Measurements from ENCODE around the gene PPIL1.

PPIL1 gene

DNA sequence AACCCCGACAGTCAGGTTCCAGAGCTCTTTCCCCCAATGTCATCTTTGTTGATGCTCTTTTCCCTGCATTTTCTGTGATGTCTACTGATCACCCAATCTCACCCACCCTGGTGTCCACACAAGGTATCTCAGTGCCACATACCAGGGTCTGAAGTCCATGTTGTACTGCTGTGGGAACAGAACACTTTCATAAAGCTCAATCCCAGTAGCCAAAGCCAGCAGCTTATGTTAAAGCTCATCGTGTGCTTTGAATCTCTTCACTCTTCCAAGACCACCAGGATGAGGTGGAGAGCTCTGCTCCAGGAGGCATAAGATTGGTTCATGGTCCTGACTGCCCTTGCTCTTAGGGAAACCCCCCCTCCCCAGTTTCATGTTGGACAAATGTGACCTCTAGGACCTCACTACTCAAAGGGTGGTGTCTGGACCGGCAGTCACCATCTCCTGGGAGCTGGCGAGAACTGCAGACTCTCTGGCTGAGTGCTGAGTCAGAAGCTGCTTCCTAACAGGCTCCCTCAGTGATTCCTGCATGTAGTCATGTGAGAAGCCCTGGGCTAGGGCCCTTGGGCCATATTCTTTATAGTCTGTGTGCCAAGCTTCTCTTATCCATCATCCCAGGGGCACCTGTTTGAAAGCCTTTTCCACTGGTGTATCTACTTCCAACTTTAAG lies 22.0 kb downstream of the PPIL1 start:
- no peak for DNase-seq

GRCh38 chr6:36851626-36852025 lies 23.0 kb downstream of the PPIL1 start:
- DNase-seq: no peak

DNA sequence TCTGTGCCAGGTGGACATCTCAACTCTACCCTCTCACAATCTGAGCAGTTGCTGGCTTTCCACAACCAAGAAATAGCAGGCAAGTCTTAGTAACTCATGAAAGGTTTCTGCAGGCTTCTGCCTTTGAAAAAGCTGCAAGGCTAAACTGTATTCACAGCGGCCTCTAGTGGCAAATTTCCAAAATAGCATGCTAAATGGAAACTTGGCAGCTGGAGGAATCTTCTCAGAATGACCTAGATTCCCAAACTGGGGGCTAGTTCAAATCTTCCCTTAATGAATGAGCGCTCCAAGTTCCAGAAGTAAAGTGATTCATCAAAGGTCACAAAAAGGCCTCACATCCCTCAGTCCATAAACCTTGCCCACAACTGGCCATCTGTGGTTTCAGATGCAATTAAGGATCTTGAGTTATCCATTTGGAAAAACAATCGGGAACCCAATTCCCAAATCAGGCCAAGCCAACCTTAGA lies 23.4 kb downstream of the PPIL1 start:
- DNase-seq: peak; percentile 36

DNA sequence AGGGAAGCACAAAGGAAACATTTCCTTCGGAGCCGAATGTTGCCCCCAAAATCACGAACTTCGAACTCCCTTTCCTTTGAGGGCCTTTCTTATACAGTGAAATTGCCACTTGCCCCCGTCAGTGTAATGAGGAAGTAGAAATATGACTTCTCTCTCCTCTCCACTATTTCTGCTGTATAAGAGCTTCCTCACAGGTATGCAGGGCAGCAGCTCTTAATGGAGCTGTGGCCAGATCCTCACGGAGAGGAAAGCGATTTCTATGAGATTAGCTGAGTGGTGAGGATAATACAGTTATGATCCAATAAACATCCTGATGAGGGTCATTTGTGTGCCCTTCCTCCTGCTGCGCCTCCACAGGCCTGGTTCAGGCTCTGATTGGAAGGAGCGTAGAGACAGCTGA lies 24.6 kb downstream of the PPIL1 start:
- no peak for DNase-seq

DNA sequence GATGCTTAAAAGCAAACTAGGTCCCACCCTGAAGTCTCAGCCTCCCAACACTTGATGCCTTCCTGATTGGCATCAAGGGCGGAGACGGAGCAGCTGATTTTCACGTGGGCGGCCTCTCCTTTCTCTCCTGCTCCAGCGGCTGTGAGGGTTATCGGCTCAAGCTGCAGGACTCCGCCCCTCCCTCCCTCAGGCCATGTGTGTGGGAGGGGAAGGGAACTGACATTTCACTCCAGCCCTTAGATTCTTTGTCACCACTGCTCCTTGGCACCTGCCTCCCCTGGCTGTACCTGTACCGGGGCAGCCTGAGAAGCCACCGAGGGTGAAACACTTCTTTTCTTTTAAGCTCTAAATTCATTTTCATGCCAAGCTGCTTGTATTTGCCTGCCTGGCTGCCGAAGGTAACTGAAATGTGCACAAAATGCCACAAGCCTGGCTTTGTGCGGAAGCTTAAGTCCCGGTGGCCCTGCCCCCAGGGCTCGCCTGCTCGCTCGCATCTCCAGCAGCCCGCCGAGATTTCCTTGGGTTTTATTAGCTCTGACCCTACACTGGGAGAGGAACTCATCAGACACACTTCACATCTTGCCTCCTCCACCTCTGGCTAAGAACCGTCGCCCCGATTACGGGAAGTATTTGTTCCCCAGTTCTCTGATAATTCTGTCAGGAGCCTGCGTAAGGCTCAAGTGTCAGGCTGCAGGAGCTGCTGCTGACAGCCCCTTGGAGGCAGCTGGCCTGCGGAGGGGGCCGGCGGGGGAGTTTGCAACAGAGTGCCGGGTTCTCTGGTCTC lies 25.8 kb downstream of the PPIL1 start:
- DNase-seq: no peak

GRCh38 chr6:36847991-36848390 lies 26.6 kb downstream of the PPIL1 start:
- no peak for DNase-seq

- DNase-seq: no peak
Measured at GRCh38 chr6:36847152-36847551, 27.5 kb downstream of the PPIL1 start.

DNA sequence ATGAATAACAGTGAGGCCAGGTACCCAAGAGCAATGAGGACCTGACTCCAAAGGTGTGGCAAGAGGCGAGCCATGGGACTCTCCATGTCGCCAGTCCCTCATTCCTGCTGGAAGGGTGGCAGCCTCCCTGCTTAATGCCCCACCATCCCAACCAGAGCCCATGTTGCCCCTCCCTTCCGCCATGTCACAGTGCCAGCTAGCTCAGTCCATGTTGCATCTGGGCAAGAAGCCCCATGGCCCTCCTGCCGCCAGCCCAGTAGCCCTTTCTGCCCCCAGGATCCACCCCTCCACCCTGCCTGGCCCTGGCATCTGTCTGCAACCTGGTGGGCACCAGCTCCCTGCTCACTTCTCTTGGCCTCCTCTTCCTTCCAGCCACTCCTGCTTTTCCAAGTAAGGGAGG lies 29.4 kb downstream of the PPIL1 start:
- no peak for DNase-seq

DNA sequence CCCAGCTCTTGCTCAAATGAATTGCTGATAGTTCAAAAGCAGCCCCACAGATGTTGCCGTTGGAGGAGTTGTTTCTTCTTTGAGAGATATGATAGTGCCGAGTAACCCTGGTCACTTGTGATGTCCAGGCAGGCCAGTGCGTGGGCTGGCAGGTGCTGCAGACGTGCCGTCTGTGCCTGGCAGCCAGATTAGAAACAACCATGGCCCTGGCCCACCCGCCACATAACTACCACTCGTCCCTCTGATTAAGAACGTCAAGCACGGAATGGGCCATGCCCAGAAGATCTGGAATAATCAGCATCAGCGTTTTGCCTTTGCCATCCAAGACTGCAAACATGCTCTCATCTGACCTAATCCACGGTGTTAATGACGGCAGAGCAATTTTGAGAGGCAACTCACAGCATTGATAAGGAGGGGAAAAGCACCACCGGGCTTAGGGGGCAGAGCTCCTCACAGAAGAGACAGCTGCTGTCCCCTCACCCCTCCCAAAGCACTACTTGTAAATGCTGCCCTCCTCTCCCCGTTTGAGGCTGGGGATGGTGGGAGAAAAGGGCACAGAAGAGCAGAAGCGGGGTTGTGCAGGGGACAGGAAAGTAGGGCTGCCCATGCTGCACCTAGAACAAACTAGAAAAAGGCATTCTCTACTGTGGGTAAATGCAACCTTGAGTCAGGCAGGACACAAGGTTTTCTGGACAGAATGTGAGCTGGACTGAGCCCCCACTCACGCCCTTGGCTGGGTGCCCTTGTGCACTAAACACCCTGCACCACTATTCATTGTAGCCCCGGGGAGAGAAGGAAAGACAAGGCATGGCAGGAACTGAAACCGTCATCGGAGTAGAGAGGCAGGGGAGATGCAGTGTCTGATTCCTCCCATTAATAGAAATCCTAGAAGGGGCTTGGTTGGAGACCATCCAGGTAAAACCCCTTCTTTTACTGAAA lies 30.1 kb downstream of the PPIL1 start:
- no peak for DNase-seq

DNA sequence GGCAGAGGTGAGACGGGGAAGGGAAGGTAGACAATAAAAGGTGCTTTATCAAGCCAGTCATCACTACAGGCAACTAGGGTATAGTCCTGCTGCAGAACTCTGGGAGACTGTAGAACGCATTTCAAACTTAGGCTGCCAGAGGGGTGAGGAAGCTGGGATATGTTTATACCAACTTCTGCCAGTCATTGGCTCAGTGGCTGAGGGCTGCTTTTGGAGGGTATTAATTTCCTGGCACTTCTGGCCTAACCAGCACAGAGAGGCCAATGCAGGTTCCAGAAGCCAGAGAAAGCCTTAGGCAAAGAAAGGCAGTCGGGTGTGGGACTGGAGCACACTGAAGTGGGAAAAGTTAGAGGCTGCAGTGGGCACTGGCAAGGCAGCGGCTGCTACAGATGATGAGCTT lies 31.4 kb downstream of the PPIL1 start:
- no peak for DNase-seq

DNA sequence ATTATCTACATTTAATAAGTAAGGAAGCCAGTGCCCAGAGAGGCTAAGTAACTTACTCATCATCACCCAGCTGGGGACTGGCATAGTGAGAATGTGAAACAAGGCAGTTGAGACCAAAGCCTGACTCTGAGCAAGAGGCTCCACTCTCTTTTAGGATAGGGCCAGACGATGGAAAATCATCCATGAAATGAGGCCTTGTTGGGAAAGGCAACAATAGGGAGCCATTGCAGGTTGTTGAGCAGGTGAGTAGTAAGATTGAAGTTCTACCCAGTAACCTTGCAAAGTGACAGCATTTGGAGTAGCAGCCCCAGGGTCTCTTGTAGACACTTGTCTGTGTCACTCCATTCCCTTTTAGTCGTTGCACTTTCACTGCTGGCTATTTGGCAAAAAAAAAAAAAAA lies 32.8 kb downstream of the PPIL1 start:
- DNase-seq: no peak

DNA sequence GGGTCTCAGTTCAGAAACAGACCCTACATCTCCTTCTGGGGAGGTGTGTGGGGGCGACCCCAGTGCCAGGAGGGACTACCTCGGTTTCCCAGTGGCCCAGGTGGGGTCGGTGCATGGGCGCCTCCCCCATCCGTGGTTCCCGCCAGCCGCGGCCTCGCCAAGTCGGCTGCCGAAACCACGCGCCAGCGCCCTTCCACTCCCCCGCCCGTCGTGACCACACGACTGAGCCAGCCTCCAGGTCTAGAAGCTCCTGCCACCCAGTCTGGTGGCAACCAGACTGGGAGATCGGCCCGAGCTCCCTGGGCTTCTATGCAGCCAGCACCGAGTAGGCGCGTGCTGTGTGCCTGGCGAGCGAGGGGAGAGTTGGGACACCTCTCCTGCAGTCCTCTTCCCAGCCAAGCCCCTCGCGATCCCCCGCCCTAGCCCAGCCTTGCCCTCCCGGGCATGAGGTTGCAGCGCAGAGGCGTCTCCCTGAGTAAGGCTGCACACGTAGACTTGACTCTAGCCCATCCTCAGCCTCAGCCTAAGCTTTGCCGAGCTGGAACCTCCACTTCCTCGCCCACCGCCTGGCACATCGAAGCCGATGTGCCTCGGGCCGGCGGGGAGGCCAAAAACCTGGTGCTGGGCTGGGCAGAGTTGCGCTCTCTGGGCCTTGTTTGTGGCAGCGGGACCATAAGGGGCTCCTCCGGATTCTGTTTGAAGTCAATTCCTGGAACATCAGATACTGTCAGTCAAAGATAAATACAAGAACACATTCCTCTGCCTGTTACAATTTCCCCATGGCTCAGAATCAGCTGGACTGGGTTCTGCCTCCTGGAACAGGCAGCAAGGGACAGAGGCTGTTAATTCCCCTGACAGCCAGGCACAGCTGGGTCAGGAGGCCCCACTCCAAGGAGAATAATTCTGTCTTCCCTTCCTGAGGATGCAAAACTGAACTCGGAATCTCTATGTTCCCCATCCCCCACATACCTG lies 33.9 kb downstream of the PPIL1 start:
- DNase-seq: peak; percentile 51

DNA sequence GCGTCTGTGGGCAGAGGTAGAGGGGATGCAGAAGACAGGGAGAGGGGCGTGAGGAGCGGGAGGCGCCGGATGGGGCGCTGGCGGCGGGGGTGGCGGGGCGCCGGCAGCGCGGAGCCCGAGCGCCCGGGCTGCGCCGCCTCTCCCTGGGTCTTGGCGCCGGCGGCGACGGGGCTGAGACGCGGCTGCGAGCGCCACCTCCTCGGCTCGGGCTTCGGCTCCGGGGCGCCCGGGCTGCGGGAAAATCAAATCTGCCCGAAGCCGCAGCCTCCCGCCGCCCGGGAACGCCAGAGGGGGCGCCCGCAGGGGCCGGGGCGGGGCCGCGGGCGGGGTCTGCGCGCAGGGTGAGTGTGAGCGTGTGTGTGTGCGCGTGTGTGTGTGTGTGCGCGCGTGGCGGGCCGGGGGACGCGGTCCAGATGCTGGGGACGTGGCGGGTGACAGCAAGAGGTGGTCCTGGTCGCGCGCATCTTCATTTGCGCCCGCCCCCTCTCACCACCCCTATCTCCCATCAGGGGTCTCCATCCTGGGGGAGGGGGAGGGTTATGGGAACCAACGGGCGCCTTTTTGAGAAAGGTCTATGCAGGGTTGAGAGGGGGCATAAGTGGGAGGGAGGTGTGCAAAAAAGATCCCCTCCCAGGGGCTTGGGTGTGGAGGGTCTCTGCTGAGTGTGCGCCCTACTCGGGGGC lies 34.7 kb downstream of the PPIL1 start:
- DNase-seq: peak; percentile 61

- peak; percentile 20 for DNase-seq
Measured at GRCh38 chr6:36838896-36839748, 35.5 kb downstream of the PPIL1 start, which contains the start of gene CPNE5. Gene CPNE5, minus strand, starts transcription at chr6:36839444. Its CDS starts 67 bp downstream, at chr6:36839377.

- DNase-seq: no peak
Measured at GRCh38 chr6:36837686-36838085, 36.9 kb downstream of the PPIL1 start.

DNA sequence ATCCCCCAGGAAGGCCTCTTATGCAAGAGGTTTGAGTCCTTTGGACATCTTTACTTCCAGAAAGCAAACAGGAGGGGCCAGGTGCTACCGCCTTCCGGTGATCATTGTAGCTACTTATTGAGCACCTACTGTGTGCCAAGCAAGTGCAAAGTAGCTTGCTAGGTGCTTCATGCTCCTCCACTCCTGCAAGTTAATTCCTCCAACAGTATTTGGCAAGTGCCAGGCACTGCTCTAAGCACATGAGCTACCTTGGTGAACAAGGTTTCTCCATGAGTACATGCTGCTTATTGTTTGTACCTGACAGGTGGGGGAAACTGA lies 37.6 kb downstream of the PPIL1 start:
- DNase-seq: no peak

DNA sequence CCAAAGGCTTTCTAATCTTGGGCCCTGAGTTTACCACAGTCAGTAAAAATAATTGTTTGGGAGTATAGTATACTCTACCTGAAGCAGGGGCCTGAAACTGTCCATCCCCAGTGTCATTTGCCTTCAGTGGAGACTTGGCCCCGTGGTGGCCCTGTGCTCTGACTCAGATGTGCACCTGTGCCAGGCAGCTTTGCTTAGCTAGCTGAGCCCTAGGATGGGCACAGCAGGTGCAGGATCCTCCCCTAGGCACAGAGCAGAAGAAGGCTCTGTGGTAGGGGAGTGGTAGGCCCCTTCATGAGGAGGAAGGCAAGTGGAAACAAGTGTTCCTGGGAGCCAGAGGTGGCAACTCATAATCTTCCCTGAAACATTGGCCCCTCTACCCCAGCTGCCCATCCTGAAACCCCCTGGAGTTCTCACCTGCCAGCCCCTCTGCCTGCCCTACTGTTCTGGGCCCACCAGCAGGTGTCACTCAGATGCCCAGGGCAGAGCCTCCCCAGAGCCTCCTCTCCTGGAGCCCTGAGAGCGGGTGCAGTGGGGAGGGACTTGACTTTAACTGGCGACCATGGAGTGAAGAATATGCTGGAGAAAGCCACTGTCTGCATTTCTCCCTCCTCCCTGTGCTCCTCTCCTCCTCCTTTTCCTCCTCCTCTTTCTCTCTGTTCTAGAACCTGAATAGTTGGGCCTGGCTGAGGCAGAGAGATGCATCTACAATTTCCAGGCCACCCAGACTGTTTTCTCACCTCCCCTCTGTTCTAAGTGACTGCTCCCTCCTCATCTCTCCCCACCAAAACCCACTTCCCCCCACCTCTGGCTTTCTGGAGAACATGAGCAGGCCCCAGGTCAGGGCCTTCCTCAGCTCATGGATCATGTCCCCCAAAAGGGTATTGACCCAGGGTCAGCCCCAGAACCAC lies 38.2 kb downstream of the PPIL1 start:
- no peak for DNase-seq

DNA sequence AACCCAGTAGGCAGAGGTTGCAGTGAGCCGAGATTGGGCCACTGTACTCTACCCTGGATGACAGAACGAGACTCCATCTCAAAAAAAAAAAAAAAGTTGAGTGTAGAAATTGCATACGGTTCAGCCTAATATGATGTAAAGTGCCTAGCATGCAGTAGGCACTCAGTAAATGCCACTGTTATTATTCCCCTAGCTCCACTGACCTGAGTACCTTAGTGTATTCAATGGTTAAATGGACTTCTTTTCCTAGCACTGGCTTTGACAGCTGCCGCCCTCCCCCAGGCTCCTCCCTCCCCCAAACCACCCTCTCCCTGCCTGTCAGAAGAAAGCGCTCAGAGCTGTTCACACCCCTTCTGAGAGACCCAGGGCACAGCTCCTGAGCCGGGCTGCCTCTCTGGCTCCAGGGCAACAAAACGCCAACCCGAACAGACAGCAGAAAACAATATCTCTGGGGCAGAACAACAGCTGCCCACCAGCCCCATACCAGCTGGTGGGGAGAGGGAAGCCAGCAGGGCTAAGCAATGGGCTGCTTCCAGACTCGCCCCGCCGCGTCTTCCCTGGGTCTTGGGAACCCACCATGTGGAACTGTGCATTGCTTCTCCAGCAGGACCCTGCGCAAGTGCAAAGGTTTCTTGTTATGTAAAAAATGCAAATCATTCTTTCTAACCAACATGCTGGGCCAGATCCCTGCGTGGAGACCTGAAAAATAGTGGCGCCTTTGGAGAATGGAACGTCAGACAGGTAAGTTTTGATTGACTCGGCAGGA lies 39.8 kb downstream of the PPIL1 start:
- no peak for DNase-seq
